Osteocyte (in vitro differentiated cells): ENCODE results near the gene SNX20. TPM values are rescaled to one million over a fixed set of nuclear protein-coding genes. Genes with fewer than 3 reads are reported as not detected.

Experiments
- DNase-seq: peaks from one replicate; pipeline ENCODE4 v3.0.0; 2021; ENCODE audit warnings: mixed read lengths; ENCODE audit not compliant: unreplicated experiment; ENCODE audit errors: extremely low spot score
- H3K27ac Mint-ChIP-seq: one replicate; pipeline ENCODE4 v1.8.0; 2021; ENCODE audit warnings: mild to moderate bottlenecking, mixed read lengths; ENCODE audit not compliant: unreplicated experiment
- H3K27me3 Mint-ChIP-seq: one replicate; pipeline ENCODE4 v1.8.0; 2021; ENCODE audit warnings: mixed read lengths; ENCODE audit not compliant: unreplicated experiment
- H3K36me3 Mint-ChIP-seq: one replicate; pipeline ENCODE4 v1.8.0; 2021; ENCODE audit warnings: mixed read lengths; ENCODE audit not compliant: unreplicated experiment
- H3K4me1 Mint-ChIP-seq: one replicate; pipeline ENCODE4 v1.8.0; 2021; ENCODE audit warnings: mixed read lengths; ENCODE audit not compliant: unreplicated experiment
- H3K4me3 Mint-ChIP-seq: one replicate; pipeline ENCODE4 v1.8.0; 2021; ENCODE audit warnings: mild to moderate bottlenecking, moderate library complexity, mixed read lengths; ENCODE audit not compliant: unreplicated experiment
- H3K9me3 Mint-ChIP-seq: one replicate; pipeline ENCODE4 v1.8.0; 2021; ENCODE audit warnings: mixed read lengths; ENCODE audit not compliant: unreplicated experiment
- CTCF ChIP-seq: fragments of 200-600 bp; sonication (generic); IDR thresholded peaks from 2 replicates; pipeline ENCODE4 v1.5.0; 2021; ENCODE audit warnings: antibody characterized with exemption, mild to moderate bottlenecking, moderate library complexity
- total RNA-seq: library from RNA; stranded (reverse); gene quantifications from 2 replicates; pipeline ENCODE4 v1.2.1, GENCODE V29; 2021

Gene SNX20
- total RNA-seq, 1 donor from 2014 or later = not detected

- H3K4me3 Mint-ChIP-seq = no peak overlapping the region
- no peaks in the 10 kb centered on the region for H3K4me1 Mint-ChIP-seq
- DNase-seq = no peak
- TF ChIP-seq CTCF = no peak
- no peaks in the 10 kb centered on the region for H3K36me3 Mint-ChIP-seq
- peaks cover 8% of the 10 kb centered on the region for H3K27me3 Mint-ChIP-seq
- H3K27ac Mint-ChIP-seq = no peak overlapping the region
- H3K9me3 Mint-ChIP-seq = peaks cover 17% of the 10 kb centered on the region
These were observed 23.1 kb upstream of the SNX20 start for GRCh38 chr16:50704245-50704644.

- TF ChIP-seq CTCF = no peak
- H3K9me3 Mint-ChIP-seq = peaks cover 17% of the 10 kb centered on the region
- H3K36me3 Mint-ChIP-seq = no peaks in the 10 kb centered on the region
- H3K4me3 Mint-ChIP-seq = no peak overlapping the region
- H3K27me3 Mint-ChIP-seq = peaks cover 8% of the 10 kb centered on the region
- no peak overlapping the region for H3K27ac Mint-ChIP-seq
- H3K4me1 Mint-ChIP-seq = peaks cover 6% of the 10 kb centered on the region
- DNase-seq = no peak
These were observed 21.6 kb upstream of the SNX20 start for GRCh38 chr16:50702725-50703124.

- Mint-ChIP-seq H3K36me3 (no peaks in the 10 kb centered on the region), H3K27me3 (peaks cover 11% of the 10 kb centered on the region), H3K4me3 (no peak overlapping the region), H3K4me1 (peaks cover 11% of the 10 kb centered on the region), H3K9me3 (peaks cover 8% of the 10 kb centered on the region), H3K27ac (no peak overlapping the region)
- DNase-seq = no peak
- no peak for TF ChIP-seq CTCF
These were observed 18.4 kb upstream of the SNX20 start for GRCh38 chr16:50699326-50700159.

- DNase-seq = no peak
- Mint-ChIP-seq H3K27me3 (peaks cover 17% of the 10 kb centered on the region), H3K9me3 (no peaks in the 10 kb centered on the region), H3K4me3 (peak overlapping the region; percentile 58), H3K4me1 (peaks cover 15% of the 10 kb centered on the region), H3K36me3 (no peaks in the 10 kb centered on the region), H3K27ac (peak overlapping the region; percentile 74)
- no peak for TF ChIP-seq CTCF
These were observed 17.0 kb upstream of the SNX20 start for GRCh38 chr16:50697881-50698767.

DNA sequence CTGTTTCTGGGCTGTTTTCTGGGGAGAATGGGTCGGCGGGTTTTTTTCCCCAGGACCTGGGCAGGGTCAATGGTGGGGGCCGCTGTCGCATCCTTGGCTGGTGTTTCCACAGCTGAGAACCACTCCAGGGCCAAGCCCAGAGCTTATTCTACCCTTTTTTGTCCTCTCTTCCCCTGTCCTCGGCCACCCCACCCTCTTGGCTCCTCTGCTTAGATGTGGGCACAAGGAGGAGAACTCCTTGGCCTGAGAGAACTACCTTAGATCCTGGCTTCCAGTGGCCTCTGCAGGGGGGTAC lies 16.3 kb upstream of the SNX20 start:
- no peak for DNase-seq
- H3K36me3 Mint-ChIP-seq = no peaks in the 10 kb centered on the region
- TF ChIP-seq CTCF = no peak
- no peaks in the 10 kb centered on the region for H3K9me3 Mint-ChIP-seq
- peaks cover 15% of the 10 kb centered on the region for H3K4me1 Mint-ChIP-seq
- H3K4me3 Mint-ChIP-seq = no peak overlapping the region
- H3K27ac Mint-ChIP-seq = peak overlapping the region; percentile 74
- peaks cover 22% of the 10 kb centered on the region for H3K27me3 Mint-ChIP-seq
